GM21529 (cell line): ENCODE results near the gene SELENOW.
"Not testable (repeated sequence)": the region's sequence is repeated elsewhere in the genome, so short reads cannot be mapped to it uniquely, and the experiment has no call there.

ENCODE experiments used
- ATAC-seq: cut with Tn5 transposase; IDR thresholded peaks from one replicate; pipeline ENCODE4 v1.9.1; 2021; ENCODE audit not compliant: unreplicated experiment

SELENOW gene

DNA sequence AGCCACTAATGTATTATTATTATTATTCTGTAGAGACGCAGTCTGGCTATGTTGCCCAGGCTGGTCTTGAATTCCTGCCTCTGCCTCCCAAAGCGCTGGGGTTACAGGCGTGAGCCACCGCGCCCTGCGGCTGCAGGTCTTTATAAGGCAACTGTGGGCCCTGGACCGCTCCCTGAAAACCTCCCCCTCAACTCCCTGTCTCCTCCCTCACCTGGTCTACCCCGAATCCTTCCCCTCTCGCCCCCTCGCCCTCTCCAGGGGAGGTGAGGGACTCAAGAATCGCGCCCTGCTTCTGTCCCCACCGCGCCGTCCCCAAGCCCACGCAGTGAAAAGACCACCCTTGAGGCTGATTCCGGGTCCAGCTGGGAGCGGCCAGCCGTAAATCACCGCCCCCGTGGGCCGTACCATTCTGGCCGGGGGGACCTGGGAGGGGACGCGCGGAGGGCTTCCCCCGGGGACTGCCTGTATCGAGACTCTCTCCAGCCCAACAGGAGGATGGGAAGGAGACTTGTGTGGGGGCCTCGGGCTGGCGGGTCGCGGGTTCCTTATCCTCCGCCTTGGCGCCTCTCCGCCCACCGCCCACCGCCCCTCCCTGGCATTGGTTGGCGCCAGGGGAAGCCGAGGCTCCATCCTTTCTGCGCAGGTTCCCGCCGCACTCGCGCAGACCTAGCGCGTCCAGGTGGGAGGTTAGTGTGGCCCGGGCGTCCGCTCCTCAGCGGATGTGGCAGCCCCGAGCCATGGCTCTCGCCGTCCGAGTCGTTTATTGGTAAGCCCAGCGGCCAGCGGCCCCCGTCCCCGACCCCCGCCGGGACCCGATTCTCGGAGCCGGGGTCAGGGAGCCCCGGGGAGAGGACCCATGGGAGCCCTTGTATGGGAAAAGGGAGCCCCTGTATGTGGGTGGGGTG, at the start of gene SELENOW:
SELENOW (plus strand) TSS at position 655 of the 905 bp plus-strand sequence; CDS start at position 738, 83 bp downstream.
- ATAC-seq: peak; percentile 82

- ATAC-seq: no peak
Measured at GRCh38 chr19:47729468-47729798, 49.1 kb upstream of the SELENOW start.

GRCh38 chr19:47729799-47730520, 48.5 kb upstream of the SELENOW start:
- ATAC-seq: no peak

- no peak for ATAC-seq
Measured at GRCh38 chr19:47730521-47730889, 48.0 kb upstream of the SELENOW start.

GRCh38 chr19:47730910-47731309, 47.6 kb upstream of the SELENOW start:
- no peak for ATAC-seq

- ATAC-seq: no peak
Measured at GRCh38 chr19:47735131-47735530, 43.4 kb upstream of the SELENOW start.

DNA sequence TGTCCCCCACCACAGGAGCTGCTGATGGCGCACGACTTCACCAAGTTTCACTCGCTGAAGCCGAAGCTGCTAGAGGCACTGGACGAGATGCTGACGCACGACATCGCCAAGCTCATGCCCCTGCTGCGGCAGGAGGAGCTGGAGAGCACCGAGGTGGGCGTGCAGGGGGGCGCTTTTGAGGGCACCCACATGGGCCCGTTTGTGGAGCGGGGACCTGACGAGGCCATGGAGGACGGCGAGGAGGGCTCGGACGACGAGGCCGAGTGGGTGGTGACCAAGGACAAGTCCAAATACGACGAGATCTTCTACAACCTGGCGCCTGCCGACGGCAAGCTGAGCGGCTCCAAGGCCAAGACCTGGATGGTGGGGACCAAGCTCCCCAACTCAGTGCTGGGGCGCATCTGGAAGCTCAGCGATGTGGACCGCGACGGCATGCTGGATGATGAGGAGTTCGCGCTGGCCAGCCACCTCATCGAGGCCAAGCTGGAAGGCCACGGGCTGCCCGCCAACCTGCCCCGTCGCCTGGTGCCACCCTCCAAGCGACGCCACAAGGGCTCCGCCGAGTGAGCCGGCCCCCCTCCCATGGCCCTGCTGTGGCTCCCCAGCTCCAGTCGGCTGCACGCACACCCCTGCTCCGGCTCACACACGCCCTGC, 37.5 kb upstream of the SELENOW start:
- ATAC-seq: no peak

DNA sequence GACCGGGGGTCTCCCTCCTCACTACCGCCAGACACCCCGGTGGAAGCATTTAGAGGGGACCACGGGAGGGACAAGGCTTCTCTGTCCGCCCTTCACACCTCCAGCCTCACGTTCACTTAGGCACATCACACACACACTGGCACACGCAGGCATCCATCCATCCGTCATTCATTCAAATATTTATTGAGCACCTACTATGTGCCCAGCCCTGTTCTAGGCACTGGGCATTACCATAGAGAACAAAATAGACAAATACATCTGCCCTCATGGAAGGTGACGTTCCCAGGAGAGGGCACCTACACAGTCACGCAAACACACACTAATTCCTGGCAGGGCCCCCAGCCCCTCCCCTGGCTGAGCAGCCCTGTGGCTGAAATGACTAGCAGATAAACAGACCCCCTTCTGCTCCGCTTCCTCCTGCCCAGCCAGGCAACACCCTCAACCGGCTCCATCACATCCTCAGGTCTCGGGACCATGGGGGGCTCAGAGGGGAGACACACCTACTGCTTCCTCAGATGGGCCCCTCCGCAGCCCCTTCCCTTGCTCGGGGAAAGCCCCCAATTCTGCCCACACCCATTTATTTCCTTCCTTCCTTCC, 36.9 kb upstream of the SELENOW start:
- no peak for ATAC-seq

DNA sequence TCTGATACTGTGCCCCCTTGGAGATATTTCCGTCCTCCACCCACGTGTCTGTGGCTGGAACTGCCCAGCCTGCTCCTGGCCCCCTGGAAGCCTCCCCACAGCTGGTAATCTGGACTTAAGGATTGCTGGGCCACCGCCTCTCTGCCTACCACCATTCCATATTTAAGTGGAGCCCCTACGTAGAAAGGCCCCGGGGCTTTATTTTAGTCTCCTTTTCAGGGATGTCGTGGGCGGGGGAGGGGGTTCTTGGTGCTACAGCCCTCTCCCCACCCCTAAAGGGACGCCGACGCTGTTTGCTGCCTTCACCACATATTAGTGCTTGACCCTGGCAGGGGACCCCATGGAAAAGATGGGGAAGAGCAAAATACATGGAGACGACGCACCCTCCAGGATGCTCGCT, 35.9 kb upstream of the SELENOW start:
- ATAC-seq: no peak

- ATAC-seq: peak; percentile 59
Measured at GRCh38 chr19:47745010-47745901, 33.2 kb upstream of the SELENOW start, which contains the start of gene NOP53. TSS of gene NOP53 (plus strand) at chr19:47745546. CDS start at chr19:47745560, 14 bp downstream.

GRCh38 chr19:47746129-47746528, 32.4 kb upstream of the SELENOW start:
- not testable (repeated sequence) for ATAC-seq

DNA sequence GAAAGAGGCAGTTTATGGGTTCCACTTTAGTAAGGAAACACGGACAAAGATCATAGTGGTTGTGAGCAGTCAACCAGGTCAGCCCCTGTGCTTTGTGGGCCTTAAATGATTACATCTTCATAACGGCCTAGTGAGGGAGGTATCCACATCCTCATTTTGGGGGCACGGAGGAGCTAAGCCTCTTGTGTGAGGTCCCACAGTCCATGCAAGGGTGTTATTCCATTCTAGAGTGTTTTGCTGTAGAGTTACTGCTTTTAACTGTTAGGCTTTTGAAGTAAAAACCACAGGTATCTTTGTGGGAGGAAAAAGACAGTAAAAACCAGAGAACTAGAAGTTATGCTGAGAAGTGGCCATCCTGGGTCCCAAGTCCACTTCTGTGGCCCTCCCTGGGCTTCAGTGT, 29.2 kb upstream of the SELENOW start:
- no peak for ATAC-seq

DNA sequence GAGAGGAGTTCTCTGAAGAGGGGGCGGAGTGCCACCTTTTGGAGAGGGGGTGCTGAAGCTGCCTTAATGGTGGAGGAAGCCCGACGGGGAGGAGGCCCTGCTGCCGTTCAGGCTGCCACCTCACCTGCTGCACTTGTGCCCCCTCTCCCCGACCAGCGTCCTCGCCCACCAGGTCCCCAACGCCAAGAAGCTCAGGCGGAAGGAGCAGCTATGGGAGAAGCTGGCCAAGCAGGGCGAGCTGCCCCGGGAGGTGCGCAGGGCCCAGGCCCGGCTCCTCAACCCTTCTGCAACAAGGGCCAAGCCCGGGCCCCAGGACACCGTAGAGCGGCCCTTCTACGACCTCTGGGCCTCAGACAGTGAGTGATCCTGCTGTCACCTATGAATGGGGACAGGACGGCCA, 27.8 kb upstream of the SELENOW start:
- ATAC-seq: no peak

DNA sequence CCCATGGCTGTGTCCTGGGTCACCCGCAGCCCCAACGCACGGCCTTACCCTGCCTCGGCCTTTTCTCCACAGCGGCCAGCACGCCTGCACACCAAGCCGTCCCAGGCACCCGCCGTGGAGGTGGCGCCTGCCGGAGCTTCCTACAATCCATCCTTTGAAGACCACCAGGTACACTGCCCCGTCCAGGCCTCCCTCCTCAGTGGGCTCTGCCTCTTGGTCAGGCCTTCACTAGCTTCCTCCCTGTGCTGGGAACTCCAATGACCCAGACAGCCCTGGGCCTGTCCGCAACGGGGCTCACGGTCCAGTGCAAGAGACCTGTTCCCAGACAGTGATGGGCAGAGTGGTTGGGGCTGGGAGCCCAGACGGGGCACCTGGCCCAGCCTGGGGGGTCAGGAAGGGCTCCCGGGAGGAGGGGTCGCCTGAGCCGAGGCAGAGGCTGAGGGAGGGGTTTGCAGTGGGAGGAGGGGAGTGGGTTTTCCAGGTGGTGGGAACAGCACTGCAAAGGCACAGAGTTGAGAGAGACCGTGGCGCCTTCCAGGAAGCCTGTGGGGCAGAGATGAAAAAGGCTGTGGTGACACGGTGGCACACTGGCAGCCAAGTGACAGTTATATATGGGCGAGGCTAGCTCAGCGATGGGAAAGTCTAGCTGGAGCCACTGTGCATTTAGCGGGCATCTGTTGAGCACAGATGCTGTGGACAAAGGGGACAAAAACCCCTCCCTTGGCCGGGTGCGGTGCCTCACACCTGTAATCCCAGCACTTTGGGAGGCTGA, 25.9 kb upstream of the SELENOW start:
- no peak for ATAC-seq

DNA sequence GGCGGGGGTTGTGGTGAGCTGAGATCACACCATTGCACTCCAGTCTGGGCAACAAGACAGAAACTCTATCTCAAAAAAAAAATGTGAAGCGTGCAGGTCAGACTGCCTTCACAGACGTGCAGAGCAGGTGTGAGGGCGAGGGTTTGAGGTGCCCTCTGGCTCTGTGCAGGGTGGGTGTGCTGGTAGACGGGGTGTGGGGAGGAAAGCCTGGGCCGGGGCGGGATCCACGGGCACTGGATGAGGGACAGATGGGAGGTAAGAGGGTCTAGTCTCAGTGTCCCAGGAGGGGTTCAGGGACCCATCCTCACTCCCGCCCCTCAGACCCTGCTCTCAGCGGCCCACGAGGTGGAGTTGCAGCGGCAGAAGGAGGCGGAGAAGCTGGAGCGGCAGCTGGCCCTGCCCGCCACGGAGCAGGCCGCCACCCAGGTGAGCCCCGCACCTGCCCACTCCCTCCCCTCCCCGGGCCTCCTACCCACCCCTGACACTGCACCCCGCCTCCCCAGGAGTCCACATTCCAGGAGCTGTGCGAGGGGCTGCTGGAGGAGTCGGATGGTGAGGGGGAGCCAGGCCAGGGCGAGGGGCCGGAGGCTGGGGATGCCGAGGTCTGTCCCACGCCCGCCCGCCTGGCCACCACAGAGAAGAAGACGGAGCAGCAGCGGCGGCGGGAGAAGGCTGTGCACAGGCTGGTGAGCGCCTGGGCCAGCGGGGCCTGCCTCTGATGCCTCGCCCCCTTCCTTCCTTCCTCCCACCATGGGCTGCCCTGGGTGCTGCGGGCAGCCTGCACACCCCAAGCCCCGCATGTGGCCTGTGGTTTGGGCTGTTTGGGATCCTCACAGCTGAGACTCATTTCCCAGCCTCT, 24.1 kb upstream of the SELENOW start:
- ATAC-seq: no peak

- no peak for ATAC-seq
Measured at GRCh38 chr19:47755065-47755761, 23.3 kb upstream of the SELENOW start.

GRCh38 chr19:47755762-47756626, 22.5 kb upstream of the SELENOW start:
- no peak for ATAC-seq
